Coronary artery (tissue), 2 donors: Measurements from ENCODE around the gene DIP2C.

Experiments used
- DNase-seq: peaks from one replicate; pipeline ENCODE4 v3.0.0-alpha.2; 2017; ENCODE audit warnings: low spot score
- H3K27ac ChIP-seq, 2 donors: fragments of 200-600 bp; sonication (generic); one replicate each; pipeline ENCODE4 v1.5.1; 2016 to 2019
- H3K4me3 ChIP-seq: fragments of 200-600 bp; sonication (generic); 2 replicates; pipeline ENCODE4 v1.5.1; 2016; ENCODE audit warnings: mild to moderate bottlenecking, moderate library complexity
- CTCF ChIP-seq: fragments of 200-600 bp; sonication (generic); IDR thresholded peaks from one replicate; pipeline ENCODE4 v1.5.1; 2019; ENCODE audit warnings: antibody characterized with exemption

Gene DIP2C

GRCh38 chr10:531541-531940, 157.9 kb downstream of the DIP2C start:
- Histone ChIP-seq H3K27ac (no peak overlapping the region), H3K4me3 (no peak overlapping the region)
- no peak for TF ChIP-seq CTCF
- DNase-seq = no peak

GRCh38 chr10:530717-531116, 158.8 kb downstream of the DIP2C start:
- no peak for DNase-seq
- H3K4me3 ChIP-seq = no peak overlapping the region
- no peak for TF ChIP-seq CTCF
- H3K27ac ChIP-seq = no peak overlapping the region

- H3K27ac ChIP-seq = no peak overlapping the region
- no peak overlapping the region for H3K4me3 ChIP-seq
- DNase-seq = no peak
- TF ChIP-seq CTCF = no peak
Measured at GRCh38 chr10:529468-530230, 159.8 kb downstream of the DIP2C start.

GRCh38 chr10:528173-529165, 161.0 kb downstream of the DIP2C start:
- H3K4me3 ChIP-seq = no peak overlapping the region
- DNase-seq = no peak
- no peak overlapping the region for H3K27ac ChIP-seq
- TF ChIP-seq CTCF = no peak

GRCh38 chr10:527416-527815, 162.1 kb downstream of the DIP2C start:
- Histone ChIP-seq H3K4me3 (no peak overlapping the region), H3K27ac (no peak overlapping the region)
- DNase-seq = no peak
- TF ChIP-seq CTCF = no peak

GRCh38 chr10:526651-527312, 162.7 kb downstream of the DIP2C start:
- DNase-seq = no peak
- no peak for TF ChIP-seq CTCF
- H3K4me3 ChIP-seq = no peak overlapping the region
- no peak overlapping the region for H3K27ac ChIP-seq
